HepG2 (cell line): Measurements from ENCODE around the gene DGKB. TPM values are rescaled to one million over a fixed set of nuclear protein-coding genes. Genes with fewer than 3 reads are reported as not detected.

Experiments used
- ATAC-seq: fragments of 200-7000 bp; cut with Tn5 transposase; 3 replicates; pipeline ENCODE4 v1.9.1; 2020; ENCODE audit warnings: mild to moderate bottlenecking, moderate library complexity
- BruUV-seq: library from RNA; stranded (reverse); fragments of 400-500 nt; replicated peaks from 2 replicates; lab custom pipeline; 2021; lab: Mats Ljungman, UMichigan
- CTCF ChIA-PET: fragments of 300-600 bp; formaldehyde crosslinking; extraction: SDS; loops from one replicate; lab custom pipeline; 2021; ENCODE audit warnings: low total read pairs, inconsistent platforms, low intra/inter-chr PET ratio; lab: Yijun Ruan, JAX
- POLR2A ChIA-PET: fragments of 350-600 bp; sonication (Branson Sonifier 250); formaldehyde crosslinking; loops from one replicate; lab custom pipeline; 2020; ENCODE audit warnings: antibody characterized with exemption, inconsistent platforms; lab: Yijun Ruan, JAX
- DNase-seq: peaks from one replicate; pipeline ENCODE4 v3.0.0-alpha.2; 2015; ENCODE audit warnings: low spot score
- FAIRE-seq: peaks from 3 replicates; lab custom pipeline; 2011; peaks lifted over from hg19 to GRCh38; lab: Jason Lieb, UNC
- H2AFZ ChIP-seq: one replicate; pipeline ENCODE4 v1.6.1; 2011; ENCODE audit warnings: low read length, inconsistent platforms
- H3K27ac ChIP-seq: fragments of 300-600 bp; 3 replicates; pipeline ENCODE4 v1.8.0; 2011; ENCODE audit warnings: mixed run types, mild to moderate bottlenecking, mixed read lengths, low read length, inconsistent platforms; ENCODE audit not compliant: insufficient read depth; ENCODE audit errors: extremely low read length
- H3K27me3 ChIP-seq, 2 experiments: fragments of 200-600 bp in 1 of 2; 2 replicates in 1 of 2; 3 replicates in 1 of 2; pipeline versions ENCODE4 v1.6.0 to v1.8.0; 2011; ENCODE audit warnings: low read length in 2 of 2, mild to moderate bottlenecking in 2 of 2, moderate library complexity in 2 of 2, inconsistent platforms in 1 of 2; ENCODE audit not compliant: insufficient read depth in 2 of 2, control insufficient read depth in 1 of 2
- H3K36me3 ChIP-seq, 2 experiments: fragments of 200-600 bp in 1 of 2; replicated peaks in 1 of 2; 2 replicates in 1 of 2; 3 replicates in 1 of 2; pipeline versions ENCODE4 v1.5.1 to v1.8.0; 2011; ENCODE audit warnings: low read length in 2 of 2, inconsistent platforms in 1 of 2; ENCODE audit not compliant: insufficient read depth in 2 of 2, control insufficient read depth in 1 of 2
- H3K4me1 ChIP-seq: 2 replicates; pipeline ENCODE4 v1.5.1; 2012; ENCODE audit warnings: low read length, inconsistent platforms; ENCODE audit not compliant: insufficient read depth
- H3K4me2 ChIP-seq: 2 replicates; pipeline ENCODE4 v1.6.0; 2011; ENCODE audit warnings: low read depth, low read length, inconsistent platforms
- H3K4me3 ChIP-seq, 3 experiments: fragments of 200-600 bp in 1 of 3; sonication (generic), shearing (Covaris generic) in 1 of 3; replicated peaks in 1 of 3; 2 replicates each; pipeline ENCODE4 v1.5.1; 2011 to 2016; ENCODE audit warnings: low read length in 3 of 3, inconsistent platforms in 2 of 3, low read depth in 2 of 3, mild to moderate bottlenecking in 2 of 3, control low read depth in 1 of 3, mixed read lengths in 1 of 3; ENCODE audit not compliant: insufficient read depth in 1 of 3
- H3K79me2 ChIP-seq: one replicate; pipeline ENCODE4 v1.6.1; 2011; ENCODE audit warnings: low read length, inconsistent platforms; ENCODE audit not compliant: insufficient read depth
- H3K9ac ChIP-seq: 2 replicates; pipeline ENCODE4 v1.6.0; 2011; ENCODE audit warnings: mild to moderate bottlenecking, low read depth, low read length, inconsistent platforms; ENCODE audit not compliant: insufficient read depth
- H3K9me3 ChIP-seq: 2 replicates; pipeline ENCODE4 v1.5.1; 2012; ENCODE audit warnings: mild to moderate bottlenecking, low read length
- H4K20me1 ChIP-seq: 2 replicates; pipeline ENCODE4 v1.6.0; 2011; ENCODE audit warnings: inconsistent platforms, mild to moderate bottlenecking, low read length, moderate library complexity; ENCODE audit not compliant: insufficient read depth
- CCAR2 ChIP-seq: fragments of 200-400 bp; formaldehyde crosslinking; optimal IDR thresholded peaks from 2 replicates; pipeline ENCODE3; 2018; ENCODE audit warnings: low read depth, mild to moderate bottlenecking, low read length, moderate library complexity
- CTCF ChIP-seq: sonication (generic); formaldehyde crosslinking; IDR thresholded peaks from 2 replicates; pipeline ENCODE4 v1.5.0; 2020; ENCODE audit warnings: mild to moderate bottlenecking, missing genetic modification reagents, moderate library complexity
- DDIT3 ChIP-seq: sonication (generic); formaldehyde crosslinking; IDR thresholded peaks from 2 replicates; pipeline ENCODE4 v1.4.0; 2020; ENCODE audit warnings: mild to moderate bottlenecking, missing genetic modification reagents
- MAZ ChIP-seq, 2 experiments: sonication (generic) in 1 of 2; formaldehyde crosslinking in 1 of 2; IDR thresholded peaks; 2 replicates each; pipeline versions ENCODE4 v1.5.0 to v1.6.1; 2012 to 2020; ENCODE audit warnings: low read depth in 2 of 2, mild to moderate bottlenecking in 2 of 2, borderline replicate concordance in 1 of 2, improper control_type of control experiment in 1 of 2, low read length in 1 of 2, missing genetic modification reagents in 1 of 2, moderate library complexity in 1 of 2
- NAIF1 ChIP-seq: sonication (generic); formaldehyde crosslinking; IDR thresholded peaks from 2 replicates; pipeline ENCODE4 v1.5.0; 2020; ENCODE audit warnings: mild to moderate bottlenecking, missing genetic modification reagents, borderline replicate concordance
- TOPORS ChIP-seq: sonication (generic); formaldehyde crosslinking; IDR thresholded peaks from 2 replicates; pipeline ENCODE4 v1.8.0; 2023; ENCODE audit warnings: mild to moderate bottlenecking, missing genetic modification reagents
- ZNF549 ChIP-seq: sonication (generic); formaldehyde crosslinking; IDR thresholded peaks from 2 replicates; pipeline ENCODE4 v1.5.0; 2020; ENCODE audit warnings: missing genetic modification reagents
- ZNF563 ChIP-seq: sonication (generic); formaldehyde crosslinking; IDR thresholded peaks from 2 replicates; pipeline ENCODE4 v1.8.0; 2022; ENCODE audit warnings: mild to moderate bottlenecking, moderate library complexity, missing genetic modification reagents
- ZNF567 ChIP-seq: sonication (generic); formaldehyde crosslinking; IDR thresholded peaks from 2 replicates; pipeline ENCODE4 v1.8.1; 2023; ENCODE audit warnings: mild to moderate bottlenecking, missing genetic modification reagents, borderline replicate concordance
- ZNF75D ChIP-seq: sonication (generic); formaldehyde crosslinking; IDR thresholded peaks from 2 replicates; pipeline ENCODE4 v1.8.1; 2023; ENCODE audit warnings: missing genetic modification reagents, mild to moderate bottlenecking, borderline replicate concordance
- WGBS: methylation state at CpG from one replicate; pipeline ENCODE4 v1.1.6; 2017; ENCODE audit warnings: low lambda C conversion rate; 5-methylcytosine and 5-hydroxymethylcytosine counted together
- in situ Hi-C: cut with HindIII; loops from 2 replicates; pipeline ENCODE4 v1.10.0; 2017; ENCODE audit warnings: low pct_unique_long_range_greater_than_20kb; ENCODE audit not compliant: extremely low pct_ligation_motif_present
- intact Hi-C: fragments of 100-400 bp; cut with micrococcal nuclease; formaldehyde crosslinking; loops from one replicate; pipeline ENCODE4 v1.10.0; 2022; ENCODE audit not compliant: unreplicated experiment
- polyA plus RNA-seq, 8 experiments: library from polyadenylated mRNA; depleted of rRNA in 3 of 8; stranded (reverse) in 7 of 8; unstranded in 1 of 8; fragments of >200 nt; fragmentation: Illumina TruSeq in 4 of 8; extraction: Trizol in 4 of 8; gene quantifications; 2 replicates each; pipeline versions ENCODE4 v1.2.1 to v1.2.3, GENCODE V29; 2011 to 2016; ENCODE audit warnings: low read depth in 4 of 8, missing spikeins in 1 of 8, mixed read lengths in 1 of 8; ENCODE audit not compliant: insufficient read depth in 1 of 8
- total RNA-seq, 5 experiments: library from RNA; depleted of rRNA; stranded (reverse); fragments of >200 nt; fragmentation: Illumina TruSeq; extraction: Trizol; gene quantifications; 2 replicates each; pipeline ENCODE4 v1.2.3, GENCODE V29; 2016; ENCODE audit warnings: low read depth in 1 of 5
- TF ChIP-seq, protein P1 (sequence below): sonication (generic); formaldehyde crosslinking; IDR thresholded peaks from 2 replicates; pipeline ENCODE4 v1.8.1; 2023; ENCODE audit warnings: missing genetic modification reagents, mild to moderate bottlenecking, borderline replicate concordance
- TF ChIP-seq, protein P2 (sequence below): IDR thresholded peaks from 2 replicates; pipeline ENCODE4 v1.6.1; 2016
- TF ChIP-seq, protein P3 (sequence below): sonication (generic); formaldehyde crosslinking; IDR thresholded peaks from 2 replicates; pipeline ENCODE4 v1.8.1; 2023; ENCODE audit warnings: mild to moderate bottlenecking, inconsistent platforms, moderate library complexity, missing genetic modification reagents, borderline replicate concordance

DGKB gene
- total and polyA plus RNA-seq, 2 of the 13 experiments (the other 11 are each of a cell fraction or from before 2014, with no cell fraction given): not detected

DNA sequence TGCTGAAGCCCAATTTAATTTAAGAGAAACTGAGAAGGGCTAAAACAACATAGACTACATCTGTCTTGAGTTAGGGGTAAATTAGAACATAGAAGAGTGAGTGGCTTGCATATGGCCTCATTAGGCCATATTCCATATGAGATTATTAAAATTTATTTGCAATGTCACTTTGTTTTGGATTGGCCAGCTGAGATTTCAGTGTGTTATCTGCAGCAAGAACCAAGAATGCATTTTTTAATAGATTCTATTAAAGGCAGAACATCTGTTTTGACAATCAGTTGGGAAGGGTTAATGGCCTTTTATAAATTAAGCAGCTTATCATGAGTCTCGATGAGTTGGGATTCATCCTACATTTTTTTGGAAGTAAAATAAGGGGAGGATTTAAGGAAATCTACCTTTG, 236.2 kb downstream of the DGKB start:
- CTCF ChIA-PET: no interaction called here

More for the DNA sequence above, 236.2 kb downstream of the DGKB start:
- no peaks in the 10 kb centered on the region for H3K4me1 ChIP-seq
- no peak overlapping the region for H3K9ac ChIP-seq
- ATAC-seq (no peak), FAIRE-seq (no peak), DNase-seq (no peak)
- 0% methylated on average over 1 of the region's 1 CpG for WGBS
- peaks cover 66% of the 10 kb centered on the region for H3K9me3 ChIP-seq
- in situ Hi-C loops (no loop called here), intact Hi-C loops (no loop called here)
- no peaks in the 10 kb centered on the region for H3K27me3 ChIP-seq
- no peak overlapping the region for H3K4me2 ChIP-seq
- H3K79me2 ChIP-seq: no peaks in the 10 kb centered on the region
- H2AFZ ChIP-seq: no peak overlapping the region
- H4K20me1 ChIP-seq: no peaks in the 10 kb centered on the region
- BruUV-seq: no TSS peak
- H3K36me3 ChIP-seq: no peaks in the 10 kb centered on the region
- H3K27ac ChIP-seq: no peak overlapping the region
- TF ChIP-seq ZNF549 (no peak), ZNF567 (CRISPR knock-in tag) (no peak), ZNF75D (no peak), CTCF (CRISPR knock-in tag) (no peak), TOPORS (no peak), NAIF1 (no peak), ZNF563 (CRISPR knock-in tag) (no peak), MAZ (IDR thresholded peaks at IDR 0.05; ENCODE audit: borderline replicate concordance, low read depth, low read length) (no peak), MAZ (CRISPR knock-in tag; IDR thresholded peaks at IDR 0.05; ENCODE audit: low read depth) (no peak), DDIT3 (CRISPR knock-in tag) (no peak), CCAR2 (no peak)
- TF ChIP-seq, protein P1, sequence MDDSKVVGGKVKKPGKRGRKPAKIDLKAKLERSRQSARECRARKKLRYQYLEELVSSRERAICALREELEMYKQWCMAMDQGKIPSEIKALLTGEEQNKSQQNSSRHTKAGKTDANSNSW (CRISPR knock-in tag): no peak
- TF ChIP-seq, protein P2, sequence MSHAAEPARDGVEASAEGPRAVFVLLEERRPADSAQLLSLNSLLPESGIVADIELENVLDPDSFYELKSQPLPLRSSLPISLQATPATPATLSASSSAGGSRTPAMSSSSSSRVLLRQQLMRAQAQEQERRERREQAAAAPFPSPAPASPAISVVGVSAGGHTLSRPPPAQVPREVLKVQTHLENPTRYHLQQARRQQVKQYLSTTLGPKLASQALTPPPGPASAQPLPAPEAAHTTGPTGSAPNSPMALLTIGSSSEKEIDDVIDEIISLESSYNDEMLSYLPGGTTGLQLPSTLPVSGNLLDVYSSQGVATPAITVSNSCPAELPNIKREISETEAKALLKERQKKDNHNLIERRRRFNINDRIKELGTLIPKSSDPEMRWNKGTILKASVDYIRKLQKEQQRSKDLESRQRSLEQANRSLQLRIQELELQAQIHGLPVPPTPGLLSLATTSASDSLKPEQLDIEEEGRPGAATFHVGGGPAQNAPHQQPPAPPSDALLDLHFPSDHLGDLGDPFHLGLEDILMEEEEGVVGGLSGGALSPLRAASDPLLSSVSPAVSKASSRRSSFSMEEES: no peak
- TF ChIP-seq, protein P3, sequence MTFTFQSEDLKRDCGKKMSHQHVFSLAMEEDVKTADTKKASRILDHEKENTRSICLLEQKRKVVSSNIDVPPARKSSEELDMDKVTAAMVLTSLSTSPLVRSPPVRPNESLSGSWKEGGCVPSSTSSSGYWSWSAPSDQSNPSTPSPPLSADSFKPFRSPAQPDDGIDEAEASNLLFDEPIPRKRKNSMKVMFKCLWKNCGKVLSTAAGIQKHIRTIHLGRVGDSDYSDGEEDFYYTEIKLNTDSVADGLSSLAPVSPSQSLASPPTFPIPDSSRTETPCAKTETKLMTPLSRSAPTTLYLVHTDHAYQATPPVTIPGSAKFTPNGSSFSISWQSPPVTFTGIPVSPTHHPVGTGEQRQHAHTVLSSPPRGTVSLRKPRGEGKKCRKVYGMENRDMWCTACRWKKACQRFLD (CRISPR knock-in tag): no peak
- POLR2A ChIA-PET: no interaction called here
- no peak overlapping the region for H3K4me3 ChIP-seq
